Calu3 (cell line): ENCODE results near the gene PPP1R16B. TPM values are rescaled to one million over a fixed set of nuclear protein-coding genes. Genes with fewer than 3 reads are reported as not detected.

Experiments used
- BruUV-seq: library from RNA; stranded (reverse); fragments of 400-500 nt; replicated peaks from 2 replicates; lab custom pipeline; 2021; lab: Mats Ljungman, UMichigan
- CTCF ChIA-PET: fragments of 300-600 bp; sonication (Branson Sonifier 250); formaldehyde crosslinking; loops from one replicate; lab custom pipeline; 2022; ENCODE audit warnings: antibody characterized with exemption; lab: Charles Lee
- DNase-seq: peaks from one replicate; pipeline ENCODE4 v3.0.0; 2022
- H3K27ac Mint-ChIP-seq: one replicate; pipeline ENCODE4 v1.8.0; 2022; ENCODE audit warnings: mixed read lengths; ENCODE audit not compliant: unreplicated experiment
- H3K27me3 Mint-ChIP-seq: one replicate; pipeline ENCODE4 v1.8.0; 2022; ENCODE audit warnings: mixed read lengths; ENCODE audit not compliant: unreplicated experiment
- H3K36me3 Mint-ChIP-seq: one replicate; pipeline ENCODE4 v1.8.0; 2022; ENCODE audit warnings: mild to moderate bottlenecking, moderate library complexity, mixed read lengths; ENCODE audit not compliant: insufficient read depth, unreplicated experiment
- H3K4me1 Mint-ChIP-seq: one replicate; pipeline ENCODE4 v1.8.0; 2022; ENCODE audit warnings: mild to moderate bottlenecking, low read depth, mixed read lengths; ENCODE audit not compliant: unreplicated experiment
- H3K4me3 Mint-ChIP-seq: one replicate; pipeline ENCODE4 v1.8.0; 2022; ENCODE audit warnings: mild to moderate bottlenecking, low read depth, moderate library complexity, mixed read lengths; ENCODE audit not compliant: unreplicated experiment
- H3K9me3 Mint-ChIP-seq: one replicate; pipeline ENCODE4 v1.8.0; 2022; ENCODE audit warnings: low read depth, mixed read lengths; ENCODE audit not compliant: unreplicated experiment
- CTCF ChIP-seq: fragments of 200-600 bp; IDR thresholded peaks from one replicate; pipeline ENCODE4 v1.8.0; 2022; ENCODE audit warnings: antibody characterized with exemption; ENCODE audit not compliant: unreplicated experiment
- intact Hi-C: fragments of 100-400 bp; cut with micrococcal nuclease; formaldehyde crosslinking; loops from one replicate; pipeline ENCODE4 v1.10.0; 2022; ENCODE audit not compliant: unreplicated experiment
- total RNA-seq: library from RNA; stranded (reverse); gene quantifications from 2 replicates; pipeline ENCODE4 v1.2.3, GENCODE V29; 2022

PPP1R16B gene
- total RNA-seq, 1 experiment from 2014 or later: not detected

GRCh38 chr20:38836991-38837390 is 31.5 kb downstream of the PPP1R16B start:
- TF ChIP-seq CTCF: no peak
- Mint-ChIP-seq H3K27me3 (peaks cover 42% of the 10 kb centered on the region), H3K36me3 (no peaks in the 10 kb centered on the region), H3K4me1 (no peaks in the 10 kb centered on the region), H3K9me3 (no peaks in the 10 kb centered on the region), H3K27ac (no peak overlapping the region), H3K4me3 (no peak overlapping the region)
- CTCF ChIA-PET: no interaction called here
- DNase-seq: no peak
- intact Hi-C loops: no loop called here
- BruUV-seq: no TSS peak

- no peaks in the 10 kb centered on the region for H3K4me1 Mint-ChIP-seq
Observed at GRCh38 chr20:38838326-38838725, 32.8 kb downstream of the PPP1R16B start.

GRCh38 chr20:38839563-38839962 is 34.1 kb downstream of the PPP1R16B start:
- H3K27ac Mint-ChIP-seq: no peak overlapping the region
- H3K4me1 Mint-ChIP-seq: no peaks in the 10 kb centered on the region
- no TSS peak for BruUV-seq
- no peak for DNase-seq
- CTCF ChIA-PET: interaction anchor here (1.1 kb wide), 1 partner anchor 31 kb away, joined by 3 read pairs; no protein-coding TSS in a partner anchor
- intact Hi-C loops: no loop called here
- peaks cover 27% of the 10 kb centered on the region for H3K27me3 Mint-ChIP-seq
- H3K36me3 Mint-ChIP-seq: no peaks in the 10 kb centered on the region
- no peaks in the 10 kb centered on the region for H3K9me3 Mint-ChIP-seq
- no peak for TF ChIP-seq CTCF
- no peak overlapping the region for H3K4me3 Mint-ChIP-seq

More at GRCh38 chr20:38838326-38838725, 32.8 kb downstream of the PPP1R16B start:
- intact Hi-C loops: no loop called here
- H3K36me3 Mint-ChIP-seq: no peaks in the 10 kb centered on the region
- CTCF ChIA-PET: interaction anchor here (1.2 kb wide), 1 partner anchor 12 kb away, joined by 4 read pairs; no protein-coding TSS in a partner anchor
- H3K27me3 Mint-ChIP-seq: peaks cover 33% of the 10 kb centered on the region
- no peak for TF ChIP-seq CTCF
- no peak for DNase-seq
- no peak overlapping the region for H3K27ac Mint-ChIP-seq
- H3K9me3 Mint-ChIP-seq: no peaks in the 10 kb centered on the region
- BruUV-seq: no TSS peak
- no peak overlapping the region for H3K4me3 Mint-ChIP-seq

GRCh38 chr20:38840053-38840893 is 34.8 kb downstream of the PPP1R16B start:
- no peak for DNase-seq
- CTCF ChIA-PET: no interaction called here
- TF ChIP-seq CTCF: no peak
- no TSS peak for BruUV-seq
- Mint-ChIP-seq H3K4me3 (no peak overlapping the region), H3K4me1 (no peaks in the 10 kb centered on the region), H3K27ac (no peak overlapping the region), H3K36me3 (no peaks in the 10 kb centered on the region), H3K27me3 (peaks cover 34% of the 10 kb centered on the region), H3K9me3 (no peaks in the 10 kb centered on the region)
- intact Hi-C loops: no loop called here
